Activated gamma-delta T cell treated with anti-CD3 and anti-CD28 coated beads, Interleukin-2, amount 50 U/mL, for 16 hours (primary cell): ENCODE measurements around the gene EFHC1.

Experiments
- DNase-seq: peaks from one replicate; pipeline ENCODE4 v3.0.0-alpha.2; 2020; ENCODE audit warnings: low read depth

The EFHC1 gene

DNA sequence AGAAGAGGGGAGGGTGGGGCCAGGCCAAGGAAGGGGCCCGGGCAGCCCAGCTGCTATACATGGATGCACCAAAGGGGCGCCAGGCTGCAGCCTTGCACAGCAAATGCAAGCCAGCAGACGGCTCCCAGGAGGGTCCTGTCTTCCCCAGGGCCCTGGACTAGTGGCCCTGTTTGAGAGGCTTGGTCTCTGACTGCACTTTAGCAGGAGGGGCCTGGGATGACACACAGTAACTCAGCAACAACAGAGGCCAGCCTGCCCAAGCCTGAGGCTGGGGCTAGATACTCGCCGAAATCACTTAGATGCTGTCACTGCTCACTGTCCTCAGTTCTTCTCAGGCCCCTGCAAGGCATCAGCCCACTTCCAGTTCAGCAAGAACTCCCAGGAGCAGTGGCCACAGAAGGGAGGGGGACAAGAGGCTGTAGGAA lies 83.2 kb downstream of the EFHC1 start:
- DNase-seq = no peak

DNA sequence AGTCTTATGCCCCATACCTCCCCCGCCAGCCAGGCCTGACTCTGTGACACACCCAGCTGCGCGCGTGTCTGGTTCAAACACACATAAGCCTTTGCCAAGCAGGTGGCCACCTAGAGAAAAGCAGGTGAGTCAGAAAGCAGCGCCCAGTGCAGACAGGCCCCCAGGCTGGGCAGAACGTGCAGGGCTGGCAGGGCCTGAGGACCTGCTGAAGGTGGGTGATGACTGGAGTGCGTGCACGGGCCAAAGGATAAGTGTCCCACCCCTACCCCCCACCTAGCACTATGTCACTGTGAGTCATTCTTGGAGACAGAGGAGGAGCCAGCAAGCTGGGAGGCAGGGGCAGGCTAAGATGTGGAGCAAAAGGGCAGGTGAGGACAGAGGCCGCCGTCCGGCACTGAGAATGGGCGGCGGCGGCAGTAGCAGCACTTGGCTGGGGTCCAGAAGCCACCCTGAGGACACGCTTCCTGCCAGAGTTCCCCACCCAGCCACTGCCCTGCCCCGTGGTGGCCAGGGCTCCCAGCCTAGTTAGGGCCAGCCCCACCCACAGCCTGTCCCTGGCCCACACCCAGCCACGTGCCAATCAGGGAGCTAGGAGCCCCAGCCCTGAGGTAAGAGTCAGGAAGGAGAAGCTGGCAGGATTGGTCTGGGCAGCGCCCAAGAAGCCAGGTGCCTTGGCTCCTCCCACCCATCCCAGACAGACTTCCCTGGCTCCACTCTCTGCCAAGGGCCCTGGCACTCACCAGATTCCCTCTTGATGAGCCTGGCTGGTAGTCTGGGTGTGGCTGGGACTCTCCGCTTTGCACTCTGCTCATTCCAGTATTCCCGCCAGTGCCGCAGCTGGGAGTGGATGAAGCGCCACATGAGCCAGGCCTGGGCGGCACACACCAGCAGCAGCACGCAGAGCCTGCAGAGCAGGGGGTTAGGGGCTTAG lies 84.0 kb downstream of the EFHC1 start:
- no peak for DNase-seq

DNA sequence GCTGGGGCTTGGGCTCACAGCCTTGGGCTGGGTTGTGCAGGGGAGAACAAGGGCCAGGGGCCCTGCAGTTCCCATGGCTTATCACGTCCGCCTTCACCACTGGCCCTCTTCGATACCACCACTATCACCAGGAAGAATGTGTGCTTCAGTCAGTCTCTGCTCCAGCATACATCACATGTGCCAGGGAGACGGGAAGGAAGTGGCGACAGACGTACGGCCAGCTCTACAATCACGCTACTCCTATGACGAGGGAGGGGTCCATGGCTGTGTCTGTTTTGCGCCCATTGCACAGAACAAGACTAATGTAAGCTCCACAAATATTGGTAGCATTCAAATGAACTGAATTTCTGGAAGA lies 84.6 kb downstream of the EFHC1 start:
- DNase-seq = no peak

DNA sequence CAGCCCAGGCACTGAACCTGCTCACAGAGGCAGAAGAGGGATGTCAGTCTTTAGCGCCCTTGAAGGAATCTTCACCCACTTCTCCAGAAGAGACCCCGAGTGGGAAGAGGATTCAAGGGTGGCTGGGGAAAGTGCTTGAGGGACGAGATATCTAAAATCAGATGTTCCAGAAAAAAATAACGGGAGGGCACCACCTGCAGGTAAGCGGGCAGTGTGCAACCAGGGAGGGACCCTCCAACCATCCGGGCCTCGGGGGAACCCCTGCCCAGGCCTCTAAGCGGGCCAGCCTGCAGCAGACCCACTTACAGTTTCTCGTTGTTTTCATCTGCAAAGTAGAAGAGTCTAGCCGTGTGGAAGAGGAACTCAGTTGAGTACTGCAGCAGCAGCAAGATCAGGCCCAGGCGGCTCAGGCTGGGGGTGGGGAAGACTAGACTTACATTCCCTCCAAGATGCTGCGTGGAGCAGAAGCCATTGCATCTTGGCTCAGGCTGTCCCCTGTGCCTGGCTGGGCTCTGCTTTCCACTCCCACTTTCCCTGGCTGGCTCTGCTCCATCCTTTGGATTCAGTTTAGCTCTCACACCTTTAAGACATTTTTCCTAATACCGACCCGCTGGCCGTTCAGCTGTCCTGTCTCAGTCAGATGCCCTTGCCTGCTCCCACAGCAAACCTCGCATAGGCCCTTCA lies 85.7 kb downstream of the EFHC1 start:
- DNase-seq = no peak

DNA sequence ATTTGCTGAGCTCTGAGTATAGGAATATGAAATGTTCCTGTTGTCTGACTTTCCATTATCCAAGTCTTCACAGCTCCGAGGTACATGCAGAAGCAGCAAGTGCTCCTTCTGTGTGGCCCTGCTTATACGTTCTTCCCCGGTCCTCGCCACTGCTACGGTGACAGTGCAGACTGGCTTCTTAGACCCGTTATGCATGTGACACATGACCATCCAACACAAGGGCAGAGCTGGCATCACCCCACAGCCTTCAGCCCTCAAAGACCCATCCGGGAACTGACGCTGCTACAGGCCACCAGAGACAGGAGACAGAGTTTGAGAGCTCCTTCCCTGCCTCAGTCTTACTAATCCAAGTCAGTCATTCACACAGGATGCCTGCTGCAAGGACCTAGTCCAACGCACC lies 86.3 kb downstream of the EFHC1 start:
- DNase-seq = no peak

DNA sequence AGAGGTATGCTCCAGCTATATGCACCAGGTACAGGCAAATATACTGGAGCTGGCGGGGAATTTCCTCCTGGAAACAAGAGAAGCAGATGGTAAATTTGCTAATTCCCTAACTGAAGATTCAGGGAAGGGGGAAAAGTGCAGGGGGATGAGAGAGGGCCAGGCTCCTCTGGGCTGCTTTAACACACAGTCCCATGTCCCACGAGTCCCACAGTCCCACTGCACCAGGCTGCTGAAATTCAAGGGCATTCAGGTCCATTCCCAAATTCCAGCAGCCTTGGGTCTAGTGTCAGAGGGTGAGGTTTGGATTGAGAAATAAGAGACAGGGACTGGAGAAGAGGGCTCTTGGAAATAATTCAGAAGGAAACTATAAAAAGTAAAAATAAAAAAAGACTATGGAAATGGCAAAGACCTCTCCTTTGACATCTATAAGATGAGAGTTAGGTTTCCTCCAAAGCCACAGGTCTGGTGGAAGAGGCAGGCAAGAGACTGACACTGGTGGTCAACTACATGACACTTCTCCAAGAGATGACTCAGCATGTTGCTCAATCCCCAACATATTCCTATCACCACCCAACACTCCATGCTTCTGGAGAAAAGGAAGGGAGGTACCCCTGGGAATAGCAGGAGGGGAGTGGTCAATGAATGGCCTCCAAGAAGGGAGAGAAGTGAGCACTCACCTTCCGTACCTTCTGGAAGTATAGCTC lies 87.6 kb downstream of the EFHC1 start:
- DNase-seq = no peak

DNA sequence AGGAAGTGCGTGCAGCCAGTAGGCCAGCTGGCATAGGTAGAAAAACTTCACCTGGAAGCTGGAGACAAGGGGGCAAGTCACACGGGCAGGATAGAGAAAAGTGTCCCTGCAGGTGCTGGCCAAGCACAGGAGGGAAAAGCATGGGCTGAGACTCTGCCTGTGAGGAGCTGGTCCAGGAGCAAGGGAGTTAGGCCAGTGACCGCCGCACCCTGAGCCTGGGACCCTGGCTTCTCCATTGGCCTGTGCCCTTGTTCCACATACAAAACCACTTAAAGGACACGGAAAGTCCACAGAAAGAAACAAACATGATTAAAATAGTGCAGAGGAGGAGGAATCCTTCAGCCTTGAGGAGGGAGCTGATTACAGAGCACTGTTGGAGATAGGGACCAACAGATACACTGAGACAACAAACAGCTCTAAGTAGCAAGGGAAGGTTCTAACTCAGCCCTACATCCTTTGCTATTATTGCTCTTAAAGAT lies 88.2 kb downstream of the EFHC1 start:
- DNase-seq = no peak

DNA sequence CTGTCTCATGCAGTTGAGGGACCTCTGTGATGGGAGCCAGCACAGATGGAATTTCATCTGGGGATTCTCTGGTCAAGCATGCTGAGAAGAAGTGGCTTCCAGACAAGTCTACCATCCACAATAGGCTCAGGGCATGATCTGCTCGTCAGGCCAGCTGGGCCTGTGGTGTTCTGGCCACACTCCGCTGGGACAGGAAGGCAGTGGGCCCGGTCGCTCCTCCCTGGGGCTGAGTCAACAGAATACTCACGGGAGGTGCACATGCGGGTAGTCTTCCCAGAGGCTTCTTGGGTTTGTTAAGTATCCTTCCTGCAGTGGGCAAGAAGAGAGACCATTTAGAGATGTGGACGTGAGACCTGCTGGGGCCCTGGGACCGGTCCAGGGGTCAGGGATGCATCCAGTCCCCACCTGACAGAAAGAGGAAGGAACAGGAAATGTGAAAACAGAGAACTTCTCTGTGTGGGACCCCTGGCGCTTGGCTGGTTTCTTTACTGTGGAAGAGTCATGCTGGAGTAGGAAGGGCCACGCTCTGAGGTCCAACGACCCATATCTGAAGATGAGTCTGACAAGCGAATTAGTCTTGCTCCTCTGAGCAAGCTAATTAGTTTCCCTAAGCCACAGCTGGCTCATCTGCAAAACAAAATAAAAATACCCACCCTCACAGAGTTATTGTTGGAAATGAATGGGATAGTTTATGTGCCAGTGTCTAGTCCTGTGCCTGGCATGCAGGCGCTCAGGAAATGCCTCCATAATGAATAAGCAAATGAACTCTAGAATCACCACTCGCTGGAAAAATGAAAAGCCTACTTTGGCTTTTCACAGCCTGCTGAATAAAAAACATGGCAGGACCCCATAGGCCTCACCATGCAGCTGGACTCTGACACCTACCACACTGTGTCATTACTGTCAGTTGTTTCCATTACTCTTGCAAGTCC lies 89.4 kb downstream of the EFHC1 start:
- no peak for DNase-seq

DNA sequence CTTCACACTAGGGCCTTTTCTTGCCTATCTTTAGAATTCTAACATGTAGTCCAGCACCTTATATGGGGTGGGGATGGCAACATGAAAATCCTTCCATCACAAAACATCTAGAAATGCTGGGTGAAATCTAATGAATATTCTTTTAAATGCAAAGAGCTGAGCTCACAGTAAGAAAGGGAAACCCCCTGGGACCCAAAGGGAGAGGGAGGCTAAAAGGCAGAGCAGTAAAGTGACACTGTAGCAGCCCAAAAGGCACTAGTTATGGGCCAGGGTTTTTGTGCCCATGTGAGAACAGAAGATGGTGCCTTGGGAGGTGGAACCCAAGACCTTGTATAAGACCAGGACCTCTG lies 90.0 kb downstream of the EFHC1 start:
- DNase-seq = no peak

DNA sequence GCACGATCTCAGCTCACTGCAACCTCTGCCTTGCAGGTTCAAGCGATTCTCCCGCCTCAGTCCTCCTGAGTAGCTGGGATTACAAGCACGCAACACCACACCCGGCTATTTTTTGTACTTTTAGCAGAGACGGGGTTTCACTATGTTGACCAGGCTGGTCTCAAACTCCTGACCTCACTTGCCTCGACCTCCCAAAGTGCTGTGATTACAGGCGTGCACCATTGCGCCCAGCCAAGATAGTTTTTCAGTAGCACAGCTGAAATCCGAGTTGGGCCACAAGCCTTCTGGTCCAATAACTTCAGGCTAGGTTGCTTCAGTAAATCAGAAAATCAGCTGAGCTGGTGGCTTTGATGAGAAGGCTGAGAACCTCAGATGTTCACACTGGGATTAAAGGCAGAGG lies 91.0 kb downstream of the EFHC1 start:
- no peak for DNase-seq

DNA sequence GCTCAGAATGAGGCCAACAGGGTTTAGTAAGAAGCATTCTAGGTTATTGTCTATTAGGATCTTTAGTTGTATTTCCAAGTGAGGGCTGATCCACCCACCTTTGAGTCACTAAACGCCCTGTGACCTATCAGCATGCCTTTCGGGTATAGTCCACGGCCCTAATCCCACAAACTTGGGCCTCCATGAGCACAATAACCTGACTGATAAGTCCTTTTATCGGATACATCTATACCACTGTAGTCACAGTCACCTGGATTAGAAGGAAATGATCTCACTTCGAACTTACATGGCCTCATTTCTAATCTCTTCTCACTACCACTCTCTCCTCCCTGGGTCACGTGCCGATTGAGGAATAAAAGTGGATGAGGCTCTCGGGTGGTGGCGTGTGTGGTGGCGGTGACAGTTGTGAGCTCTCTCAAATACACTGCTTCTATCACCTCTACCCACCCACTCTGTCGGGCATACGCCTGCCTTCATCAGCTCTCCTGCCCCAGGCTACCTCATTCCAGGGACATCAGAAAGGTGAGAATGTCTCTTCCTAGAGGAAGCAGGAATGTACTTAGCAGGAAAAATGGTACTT lies 91.5 kb downstream of the EFHC1 start:
- DNase-seq = no peak

DNA sequence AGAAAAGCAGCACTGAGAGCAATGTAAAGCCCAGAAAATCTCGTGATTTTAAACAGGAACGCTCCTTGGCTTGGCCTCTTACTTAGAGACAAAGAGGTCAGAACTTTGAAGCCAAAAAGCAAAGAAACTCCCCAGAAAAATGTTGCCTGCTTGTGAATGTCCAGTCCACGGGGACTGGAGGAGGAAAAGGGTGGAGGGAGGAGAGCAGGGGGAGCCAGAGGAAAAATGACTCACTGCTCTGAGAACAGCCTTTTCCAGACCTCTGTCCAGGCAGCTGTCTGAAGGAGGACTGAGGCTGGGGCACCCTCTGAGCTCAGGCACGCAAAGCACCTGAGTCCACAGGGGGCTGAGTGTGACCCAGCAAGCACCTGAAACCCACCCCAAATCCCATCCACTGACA lies 92.1 kb downstream of the EFHC1 start:
- DNase-seq = no peak

DNA sequence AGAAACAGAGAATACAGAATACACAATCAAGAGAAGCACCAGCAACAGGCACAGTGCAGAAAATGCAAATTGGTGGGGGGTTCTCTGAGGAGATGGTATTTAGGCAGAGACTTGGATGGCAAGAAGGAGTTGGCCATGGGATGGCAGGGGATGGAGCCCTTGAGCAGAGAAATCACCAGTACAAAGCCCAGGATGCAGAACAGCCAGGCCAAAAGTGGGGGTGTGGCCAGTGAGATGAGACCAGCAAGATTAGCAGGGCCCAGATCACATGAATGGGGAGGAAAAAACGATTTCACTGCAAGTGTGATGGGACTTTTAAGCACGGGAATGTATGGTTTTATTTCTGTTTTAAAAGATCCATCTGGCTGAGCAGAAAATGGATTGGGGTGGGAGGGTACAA lies 93.3 kb downstream of the EFHC1 start:
- DNase-seq = no peak

DNA sequence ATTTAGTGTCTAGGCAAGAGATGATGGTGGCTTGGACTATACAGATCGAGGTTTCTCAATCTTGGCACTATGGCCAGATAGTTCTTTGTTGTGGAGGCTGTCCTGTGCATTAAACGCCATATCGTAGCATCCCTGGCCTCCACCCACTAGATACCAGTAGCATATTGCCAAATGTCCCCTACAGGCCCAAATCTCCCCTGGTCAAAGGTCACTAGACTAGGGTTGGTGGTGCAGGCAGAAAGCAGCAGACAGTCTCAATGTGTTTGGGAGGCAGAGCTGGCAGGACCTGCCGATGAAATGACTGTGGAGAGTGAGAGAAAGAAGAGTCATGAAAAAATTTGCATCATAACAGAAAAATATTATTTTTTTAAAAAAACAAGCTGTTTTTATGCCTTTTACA lies 93.8 kb downstream of the EFHC1 start:
- no peak for DNase-seq

DNA sequence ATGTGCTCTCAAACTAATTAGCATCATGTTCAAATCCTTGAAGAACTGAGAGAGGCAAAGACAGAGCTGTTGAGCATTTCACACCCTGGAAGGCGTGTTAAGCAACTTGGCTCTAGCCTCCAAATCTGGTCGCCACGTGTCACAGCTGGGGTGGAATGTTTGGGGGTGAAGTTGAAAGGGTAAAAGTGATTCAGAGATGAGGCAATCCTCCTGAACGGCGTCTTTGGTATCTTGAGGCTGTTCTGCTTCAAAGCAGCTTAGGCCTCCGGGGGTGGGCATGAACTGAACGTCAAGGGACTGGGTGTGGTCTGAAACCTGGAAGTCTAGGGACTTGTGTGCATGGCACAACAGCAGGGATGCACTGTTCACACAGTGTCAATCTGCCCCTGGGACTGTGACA lies 94.4 kb downstream of the EFHC1 start:
- DNase-seq = no peak

DNA sequence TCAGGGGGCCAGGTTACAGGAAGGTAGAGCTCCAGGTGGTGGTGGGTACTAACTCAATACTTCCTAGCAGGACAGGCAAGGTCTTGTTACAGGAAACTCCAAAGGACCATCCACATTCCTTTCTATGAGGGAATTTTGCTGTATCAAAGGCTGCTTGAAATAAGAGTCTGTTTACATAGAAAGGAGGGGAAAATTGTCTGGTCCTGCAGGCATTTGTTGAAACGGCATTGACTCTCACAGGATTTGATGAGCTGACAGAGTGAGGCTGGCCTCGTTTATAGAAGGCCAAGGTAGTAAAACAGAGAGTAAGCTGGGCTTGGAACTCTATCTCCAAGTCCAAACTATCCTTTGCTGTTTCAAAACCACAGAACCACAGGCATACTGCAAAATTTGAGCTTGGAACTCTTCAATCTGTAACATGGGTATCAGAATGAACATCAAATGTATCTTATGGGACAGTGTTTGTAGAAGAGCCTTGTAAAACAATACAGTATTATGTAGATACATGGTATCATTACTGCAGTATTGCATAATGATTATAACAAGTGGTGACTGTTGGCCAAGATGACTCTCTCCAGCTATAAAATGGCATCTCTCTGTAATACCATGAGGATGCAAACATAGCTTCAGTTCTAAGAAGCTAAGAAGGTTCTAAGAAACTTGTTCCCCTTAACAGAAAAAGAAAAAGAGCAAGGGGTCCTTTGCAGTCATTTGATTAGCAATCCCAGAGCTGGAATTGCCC lies 95.2 kb downstream of the EFHC1 start:
- no peak for DNase-seq

DNA sequence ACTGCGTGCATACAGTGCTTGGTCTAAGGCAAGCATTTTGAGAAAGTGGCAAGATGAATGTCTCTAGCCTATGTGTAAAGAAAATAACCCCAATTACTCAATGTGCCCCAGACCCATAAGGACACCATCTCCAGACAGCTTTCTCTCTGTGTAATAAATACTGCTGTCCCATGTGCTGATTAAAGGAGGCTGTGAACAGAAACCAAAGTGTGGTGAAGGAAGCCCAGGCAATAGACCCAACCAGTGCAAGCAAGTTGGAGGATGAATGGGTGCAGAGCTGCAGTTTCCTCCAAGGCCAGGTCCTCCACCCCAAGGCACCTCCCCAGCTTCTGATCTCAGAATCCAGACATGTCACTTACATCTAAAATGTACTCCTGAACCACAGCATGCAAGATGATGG lies 96.1 kb downstream of the EFHC1 start:
- no peak for DNase-seq

DNA sequence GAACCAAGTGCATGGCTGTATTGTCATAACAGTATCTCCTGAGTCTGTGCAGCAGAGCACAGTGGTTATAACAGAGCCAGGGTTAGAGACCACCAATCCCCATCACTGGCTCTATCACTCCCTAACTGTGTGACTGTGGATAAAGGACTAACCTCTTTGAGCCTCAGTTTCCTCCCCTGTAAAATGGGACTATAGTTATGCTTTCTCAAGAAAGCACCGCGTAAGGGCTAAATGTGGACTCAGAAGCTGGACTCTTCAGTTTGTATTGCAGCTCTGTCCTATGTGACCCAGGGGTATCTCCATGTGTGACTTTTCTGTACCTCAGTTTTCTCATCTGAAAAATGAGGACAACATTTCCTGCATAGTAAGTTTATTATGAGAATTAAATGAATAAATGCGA lies 96.8 kb downstream of the EFHC1 start:
- no peak for DNase-seq

DNA sequence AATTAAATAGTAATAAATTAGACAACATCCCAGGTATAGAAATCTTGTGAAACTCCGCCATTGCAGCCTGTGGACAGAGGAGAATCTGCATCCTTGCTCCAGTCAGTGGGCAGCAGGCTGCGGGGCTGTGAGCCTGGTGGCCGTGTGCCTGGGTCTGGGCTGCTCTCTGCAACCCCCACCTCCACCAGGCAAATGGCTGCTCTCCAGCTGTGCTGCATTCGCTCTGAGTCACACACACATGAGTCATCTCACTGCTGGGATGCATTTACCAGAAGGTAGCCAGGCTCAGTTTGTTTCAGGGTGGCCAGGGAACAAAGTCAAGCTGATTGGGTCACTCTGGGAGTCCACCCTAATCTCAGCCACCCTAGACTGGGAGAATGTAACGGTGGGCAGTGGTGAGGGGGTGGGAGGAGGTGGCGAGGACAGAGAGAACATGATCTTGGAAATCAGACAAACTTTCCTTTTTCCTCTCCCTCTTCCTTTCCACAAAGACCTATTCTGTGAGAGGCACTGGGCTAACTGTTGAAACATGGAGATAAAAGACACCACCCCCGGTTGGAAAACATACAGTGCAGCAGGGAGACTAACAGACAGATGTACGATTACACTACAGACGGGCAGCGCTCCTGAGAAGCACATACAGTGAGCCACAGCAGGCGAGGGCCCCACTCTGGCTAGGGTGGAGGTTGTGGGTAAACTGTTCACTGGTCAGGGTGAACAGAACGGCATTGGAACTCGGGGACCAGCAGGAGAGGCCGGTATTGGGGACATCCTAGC lies 97.5 kb downstream of the EFHC1 start:
- no peak for DNase-seq
